Measurements from ENCODE around the gene TCEAL3.

Gene TCEAL3

DNA sequence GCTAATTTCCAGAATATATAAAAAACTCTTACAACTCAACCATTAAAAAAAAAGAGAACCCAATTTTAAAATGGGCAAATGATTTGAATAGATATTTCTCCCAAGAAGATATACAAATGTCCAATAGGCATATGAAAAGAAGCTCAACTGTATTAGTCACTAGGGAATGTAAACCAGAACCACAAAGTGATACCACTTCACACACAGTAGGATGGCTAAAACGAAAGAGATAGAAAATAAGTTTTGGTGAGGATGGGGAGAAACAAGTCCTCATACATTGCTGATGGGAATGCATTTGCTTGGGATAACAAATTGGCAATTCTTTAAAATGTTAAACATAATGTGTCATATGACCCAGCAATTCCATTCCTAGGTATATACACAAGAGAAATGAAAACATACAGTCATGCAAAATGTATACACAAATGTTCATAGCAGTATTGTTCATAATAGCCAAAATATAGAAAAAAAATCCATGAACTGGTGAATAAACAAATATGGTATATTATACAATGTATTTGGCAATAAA is 5.7 kb downstream of the TCEAL3 start:
- no peaks in the 10 kb centered on the region for H3K79me2 ChIP-seq (ENCODE audit: control insufficient read depth, insufficient read depth, low read length)
- no peak overlapping the region for H3K4ac ChIP-seq (ENCODE audit: low read depth, low read length)
- WGBS (ENCODE audit: extremely low coverage, insufficient coverage, low lambda C conversion rate): no CpG with 5 or more reads among the region's 1 CpG
- H3K56ac ChIP-seq (ENCODE audit: low read length): no peak overlapping the region
- no peaks in the 10 kb centered on the region for H3K27me3 ChIP-seq (ENCODE audit: insufficient read depth, low read length, poor library complexity)
- no peak overlapping the region for H4K8ac ChIP-seq (ENCODE audit: low read depth, low read length)
- no peak overlapping the region for H2BK120ac ChIP-seq (ENCODE audit: low read depth, low read length)
- H3K36me3 ChIP-seq (ENCODE audit: control insufficient read depth, insufficient read depth, low read length): no peaks in the 10 kb centered on the region
- DNase-seq: no peak
- H3K4me1 ChIP-seq (ENCODE audit: control insufficient read depth, low read depth, low read length): no peaks in the 10 kb centered on the region
- no peak overlapping the region for H2AK5ac ChIP-seq (ENCODE audit: low read length)
- H2BK15ac ChIP-seq (replicated peaks; ENCODE audit: low read depth): no peak overlapping the region
- H3K4me3 ChIP-seq (ENCODE audit: low read length): no peak overlapping the region
- H3K27ac ChIP-seq (ENCODE audit: low read depth, low read length): no peak overlapping the region
- no peak overlapping the region for H3K4me2 ChIP-seq (ENCODE audit: low read length)
- no peak overlapping the region for H3K23ac ChIP-seq (ENCODE audit: low read length)
- H3K79me1 ChIP-seq (ENCODE audit: low read length): no peaks in the 10 kb centered on the region
- H4K5ac ChIP-seq (ENCODE audit: low read length): no peak overlapping the region
- H3K9ac ChIP-seq (ENCODE audit: low read length): no peak overlapping the region
- H2BK5ac ChIP-seq (ENCODE audit: low read length): no peak overlapping the region
- no peak overlapping the region for H3K18ac ChIP-seq (ENCODE audit: low read length)

DNA sequence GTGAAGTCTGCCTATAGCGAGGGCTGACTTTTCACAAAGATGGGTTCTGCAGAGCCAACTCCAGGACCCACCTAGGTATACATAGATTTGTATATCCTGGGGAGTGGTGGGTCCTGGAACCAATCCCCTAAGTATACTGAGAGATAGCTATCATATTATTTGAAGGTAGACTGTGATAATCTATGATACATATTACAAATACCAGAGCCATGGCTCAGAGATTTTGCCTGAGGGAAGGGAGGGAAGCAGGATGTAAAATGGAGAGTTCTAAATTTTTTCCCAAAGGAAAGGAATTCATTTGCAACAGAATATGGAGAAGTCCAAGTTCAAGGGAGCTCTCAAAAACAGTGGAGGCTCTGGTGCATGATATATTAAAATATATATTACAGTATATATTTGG is 7.2 kb downstream of the TCEAL3 start:
- Histone ChIP-seq H2BK5ac (ENCODE audit: low read length) (no peak overlapping the region), H2BK15ac (replicated peaks; ENCODE audit: low read depth) (no peak overlapping the region), H3K56ac (ENCODE audit: low read length) (no peak overlapping the region), H4K8ac (ENCODE audit: low read depth, low read length) (no peak overlapping the region), H4K5ac (ENCODE audit: low read length) (no peak overlapping the region), H3K79me2 (ENCODE audit: control insufficient read depth, insufficient read depth, low read length) (no peaks in the 10 kb centered on the region), H3K79me1 (ENCODE audit: low read length) (no peaks in the 10 kb centered on the region), H3K23ac (ENCODE audit: low read length) (no peak overlapping the region), H2AK5ac (ENCODE audit: low read length) (no peak overlapping the region), H3K18ac (ENCODE audit: low read length) (no peak overlapping the region), H3K27me3 (ENCODE audit: insufficient read depth, low read length, poor library complexity) (no peaks in the 10 kb centered on the region), H3K4ac (ENCODE audit: low read depth, low read length) (no peak overlapping the region), H3K4me2 (ENCODE audit: low read length) (no peak overlapping the region), H3K27ac (ENCODE audit: low read depth, low read length) (no peak overlapping the region), H3K9ac (ENCODE audit: low read length) (no peak overlapping the region), H3K4me3 (ENCODE audit: low read length) (no peak overlapping the region), H3K4me1 (ENCODE audit: control insufficient read depth, low read depth, low read length) (no peaks in the 10 kb centered on the region), H3K36me3 (ENCODE audit: control insufficient read depth, insufficient read depth, low read length) (no peaks in the 10 kb centered on the region), H2BK120ac (ENCODE audit: low read depth, low read length) (no peak overlapping the region)
- no CpG with 5 or more reads among the region's 1 CpG for WGBS (ENCODE audit: extremely low coverage, insufficient coverage, low lambda C conversion rate)
- no peak for DNase-seq

DNA sequence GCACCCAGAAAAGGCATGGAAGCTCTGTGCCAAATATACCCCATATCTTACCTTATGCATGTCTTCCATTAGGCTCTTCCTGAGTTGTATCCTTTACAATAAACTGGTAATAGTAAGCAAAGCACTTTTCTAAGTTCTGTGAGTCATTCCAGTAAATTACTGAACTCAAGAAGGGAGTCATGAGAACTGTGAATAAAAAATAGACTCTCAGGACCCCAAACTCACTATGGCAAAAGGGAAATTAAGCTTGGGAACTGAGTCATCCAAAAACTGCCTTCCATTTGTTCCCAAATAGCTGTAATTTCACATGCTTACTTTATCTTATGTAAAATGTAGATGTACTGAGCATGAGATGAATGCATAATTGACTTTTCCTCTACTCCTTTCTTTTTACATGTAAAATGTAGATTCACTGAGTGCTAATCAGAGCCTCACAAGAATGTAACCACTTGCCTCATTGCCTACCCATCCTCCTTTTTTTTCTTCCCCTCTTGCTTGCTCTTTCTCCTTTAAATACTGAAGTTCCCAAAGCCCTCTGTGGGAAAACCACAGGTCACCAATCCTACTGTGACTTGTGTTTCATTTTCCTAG is 8.1 kb downstream of the TCEAL3 start:
- H3K27ac ChIP-seq (ENCODE audit: low read depth, low read length): no peak overlapping the region
- no peak overlapping the region for H3K4ac ChIP-seq (ENCODE audit: low read depth, low read length)
- H3K9ac ChIP-seq (ENCODE audit: low read length): no peak overlapping the region
- H3K18ac ChIP-seq (ENCODE audit: low read length): no peak overlapping the region
- no peaks in the 10 kb centered on the region for H3K36me3 ChIP-seq (ENCODE audit: control insufficient read depth, insufficient read depth, low read length)
- H3K4me2 ChIP-seq (ENCODE audit: low read length): no peak overlapping the region
- H2BK120ac ChIP-seq (ENCODE audit: low read depth, low read length): no peak overlapping the region
- H3K27me3 ChIP-seq (ENCODE audit: insufficient read depth, low read length, poor library complexity): no peaks in the 10 kb centered on the region
- H3K23ac ChIP-seq (ENCODE audit: low read length): no peak overlapping the region
- no peaks in the 10 kb centered on the region for H3K79me2 ChIP-seq (ENCODE audit: control insufficient read depth, insufficient read depth, low read length)
- H2BK5ac ChIP-seq (ENCODE audit: low read length): no peak overlapping the region
- H2AK5ac ChIP-seq (ENCODE audit: low read length): no peak overlapping the region
- H3K4me3 ChIP-seq (ENCODE audit: low read length): no peak overlapping the region
- no peaks in the 10 kb centered on the region for H3K4me1 ChIP-seq (ENCODE audit: control insufficient read depth, low read depth, low read length)
- no peak overlapping the region for H4K5ac ChIP-seq (ENCODE audit: low read length)
- H3K79me1 ChIP-seq (ENCODE audit: low read length): no peaks in the 10 kb centered on the region
- no peak for DNase-seq
- no peak overlapping the region for H3K56ac ChIP-seq (ENCODE audit: low read length)
- no peak overlapping the region for H2BK15ac ChIP-seq (replicated peaks; ENCODE audit: low read depth)
- no peak overlapping the region for H4K8ac ChIP-seq (ENCODE audit: low read depth, low read length)

DNA sequence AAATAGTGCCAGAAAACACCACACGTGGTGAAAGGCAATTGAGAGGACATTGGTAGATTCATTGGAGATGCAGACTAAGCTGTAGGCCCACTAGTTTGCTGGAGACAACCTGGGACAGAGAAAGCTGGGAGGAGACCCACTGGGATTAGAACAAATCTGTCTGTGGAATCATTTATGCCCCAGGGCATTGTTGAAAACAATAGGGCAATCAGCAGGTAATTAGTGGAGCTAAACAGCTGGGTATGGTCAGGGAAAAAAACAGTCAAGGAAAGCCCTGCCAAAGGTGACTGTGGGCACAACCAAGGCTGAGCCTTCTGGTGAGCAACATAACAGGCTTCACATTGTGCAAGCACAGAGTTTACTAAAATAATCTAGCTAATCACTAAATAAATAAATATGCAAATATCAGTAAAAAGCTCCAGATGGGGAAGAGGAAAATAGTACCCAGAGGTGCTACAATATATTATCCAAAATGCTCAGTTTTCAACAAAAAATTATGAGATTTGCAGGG is 9.0 kb downstream of the TCEAL3 start:
- no peak overlapping the region for H2BK15ac ChIP-seq (replicated peaks; ENCODE audit: low read depth)
- H3K4me1 ChIP-seq (ENCODE audit: control insufficient read depth, low read depth, low read length): no peaks in the 10 kb centered on the region
- H2BK5ac ChIP-seq (ENCODE audit: low read length): no peak overlapping the region
- H3K9ac ChIP-seq (ENCODE audit: low read length): no peak overlapping the region
- H3K56ac ChIP-seq (ENCODE audit: low read length): no peak overlapping the region
- H2BK120ac ChIP-seq (ENCODE audit: low read depth, low read length): no peak overlapping the region
- DNase-seq: peak; percentile 57
- no peak overlapping the region for H2AK5ac ChIP-seq (ENCODE audit: low read length)
- no CpG with 5 or more reads among the region's 1 CpG for WGBS (ENCODE audit: extremely low coverage, insufficient coverage, low lambda C conversion rate)
- no peaks in the 10 kb centered on the region for H3K79me1 ChIP-seq (ENCODE audit: low read length)
- no peak overlapping the region for H4K8ac ChIP-seq (ENCODE audit: low read depth, low read length)
- no peak overlapping the region for H4K5ac ChIP-seq (ENCODE audit: low read length)
- H3K27ac ChIP-seq (ENCODE audit: low read depth, low read length): no peak overlapping the region
- no peak overlapping the region for H3K4ac ChIP-seq (ENCODE audit: low read depth, low read length)
- no peaks in the 10 kb centered on the region for H3K27me3 ChIP-seq (ENCODE audit: insufficient read depth, low read length, poor library complexity)
- H3K79me2 ChIP-seq (ENCODE audit: control insufficient read depth, insufficient read depth, low read length): no peaks in the 10 kb centered on the region
- H3K4me3 ChIP-seq (ENCODE audit: low read length): no peak overlapping the region
- no peak overlapping the region for H3K23ac ChIP-seq (ENCODE audit: low read length)
- no peak overlapping the region for H3K4me2 ChIP-seq (ENCODE audit: low read length)
- H3K18ac ChIP-seq (ENCODE audit: low read length): no peak overlapping the region
- no peaks in the 10 kb centered on the region for H3K36me3 ChIP-seq (ENCODE audit: control insufficient read depth, insufficient read depth, low read length)

DNA sequence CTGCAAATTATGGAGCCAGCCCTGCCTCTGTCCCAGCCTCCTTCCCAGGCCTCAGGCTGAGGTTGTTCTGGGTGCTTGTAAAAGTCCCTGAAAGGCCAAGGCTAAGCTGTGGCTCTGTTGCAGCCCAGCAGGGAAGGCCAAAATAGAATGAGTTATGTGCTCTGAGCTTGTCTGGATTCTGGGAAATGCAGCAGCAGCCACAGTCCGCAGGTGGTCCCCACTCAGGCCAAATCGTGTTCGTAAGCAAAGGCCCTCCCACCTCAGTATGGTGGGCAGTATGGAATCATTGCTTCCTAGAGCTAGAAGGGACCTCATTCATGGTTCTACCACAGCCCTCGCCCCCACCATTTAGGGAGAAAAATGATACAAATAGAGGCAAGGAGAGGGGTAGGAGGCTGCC is 16.3 kb downstream of the TCEAL3 start:
- H3K79me1 ChIP-seq (ENCODE audit: low read length): no peaks in the 10 kb centered on the region
- WGBS (ENCODE audit: extremely low coverage, insufficient coverage, low lambda C conversion rate): no CpG with 5 or more reads among the region's 4 CpGs
- no peak overlapping the region for H4K5ac ChIP-seq (ENCODE audit: low read length)
- H3K79me2 ChIP-seq (ENCODE audit: control insufficient read depth, insufficient read depth, low read length): no peaks in the 10 kb centered on the region
- no peaks in the 10 kb centered on the region for H3K27me3 ChIP-seq (ENCODE audit: insufficient read depth, low read length, poor library complexity)
- no peak overlapping the region for H3K56ac ChIP-seq (ENCODE audit: low read length)
- no peak overlapping the region for H3K4me2 ChIP-seq (ENCODE audit: low read length)
- H3K4me1 ChIP-seq (ENCODE audit: control insufficient read depth, low read depth, low read length): no peaks in the 10 kb centered on the region
- H3K18ac ChIP-seq (ENCODE audit: low read length): no peak overlapping the region
- no peak overlapping the region for H3K4me3 ChIP-seq (ENCODE audit: low read length)
- no peak overlapping the region for H3K9ac ChIP-seq (ENCODE audit: low read length)
- no peak overlapping the region for H3K23ac ChIP-seq (ENCODE audit: low read length)
- no peak overlapping the region for H3K4ac ChIP-seq (ENCODE audit: low read depth, low read length)
- DNase-seq: no peak
- no peak overlapping the region for H2BK5ac ChIP-seq (ENCODE audit: low read length)
- H3K27ac ChIP-seq (ENCODE audit: low read depth, low read length): no peak overlapping the region
- H4K8ac ChIP-seq (ENCODE audit: low read depth, low read length): no peak overlapping the region
- H3K36me3 ChIP-seq (ENCODE audit: control insufficient read depth, insufficient read depth, low read length): no peaks in the 10 kb centered on the region
- H2AK5ac ChIP-seq (ENCODE audit: low read length): no peak overlapping the region
- no peak overlapping the region for H2BK15ac ChIP-seq (replicated peaks; ENCODE audit: low read depth)
- H2BK120ac ChIP-seq (ENCODE audit: low read depth, low read length): no peak overlapping the region

DNA sequence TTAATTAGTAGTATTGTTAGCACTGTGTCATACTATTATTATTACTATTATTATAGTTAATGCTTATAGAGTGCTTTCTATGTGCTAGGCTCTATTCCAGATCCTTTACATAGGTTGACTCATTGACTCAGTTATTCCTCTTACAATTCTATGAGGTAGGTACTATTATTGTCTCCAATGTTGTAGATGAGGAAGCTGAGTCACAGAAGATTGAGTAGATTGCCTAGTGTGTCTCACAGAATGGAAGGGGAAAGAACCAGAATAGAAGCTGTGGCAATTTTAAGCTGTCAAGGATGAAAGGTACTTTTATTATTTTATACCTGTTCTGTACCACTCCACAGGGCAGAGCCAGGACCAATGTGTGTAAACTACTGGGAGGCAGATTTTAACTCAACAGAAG is 19.1 kb downstream of the TCEAL3 start:
- no peaks in the 10 kb centered on the region for H3K36me3 ChIP-seq (ENCODE audit: control insufficient read depth, insufficient read depth, low read length)
- H3K4me3 ChIP-seq (ENCODE audit: low read length): no peak overlapping the region
- H3K9ac ChIP-seq (ENCODE audit: low read length): no peak overlapping the region
- H4K5ac ChIP-seq (ENCODE audit: low read length): no peak overlapping the region
- DNase-seq: no peak
- H2BK15ac ChIP-seq (replicated peaks; ENCODE audit: low read depth): no peak overlapping the region
- no peak overlapping the region for H2BK5ac ChIP-seq (ENCODE audit: low read length)
- H3K4ac ChIP-seq (ENCODE audit: low read depth, low read length): no peak overlapping the region
- H3K27ac ChIP-seq (ENCODE audit: low read depth, low read length): no peak overlapping the region
- H2BK120ac ChIP-seq (ENCODE audit: low read depth, low read length): no peak overlapping the region
- H3K27me3 ChIP-seq (ENCODE audit: insufficient read depth, low read length, poor library complexity): no peaks in the 10 kb centered on the region
- no peak overlapping the region for H2AK5ac ChIP-seq (ENCODE audit: low read length)
- no peaks in the 10 kb centered on the region for H3K79me2 ChIP-seq (ENCODE audit: control insufficient read depth, insufficient read depth, low read length)
- H3K18ac ChIP-seq (ENCODE audit: low read length): no peak overlapping the region
- no peak overlapping the region for H3K23ac ChIP-seq (ENCODE audit: low read length)
- H3K79me1 ChIP-seq (ENCODE audit: low read length): no peaks in the 10 kb centered on the region
- H3K56ac ChIP-seq (ENCODE audit: low read length): no peak overlapping the region
- no peak overlapping the region for H4K8ac ChIP-seq (ENCODE audit: low read depth, low read length)
- no peak overlapping the region for H3K4me2 ChIP-seq (ENCODE audit: low read length)
- H3K4me1 ChIP-seq (ENCODE audit: control insufficient read depth, low read depth, low read length): no peaks in the 10 kb centered on the region

All from mesendoderm (in vitro differentiated cells).